ENCODE results near the gene DRC7.

GRCh38 chr16:57688987-57689761 lies 5.4 kb upstream of the DRC7 start:
- TF ChIP-seq POLR2AphosphoS5 (IDR thresholded peaks at IDR 0.05; ENCODE audit: low read depth, low read length), result no peak
- TF ChIP-seq CTCF (IDR thresholded peaks at IDR 0.05), result no peak
